SK-N-MC (cell line): ENCODE data around the gene CCDC187.

Experiments used
- EZH2 ChIP-seq: fragments of 200-600 bp; sonication (generic); IDR thresholded peaks from one replicate; pipeline ENCODE4 v1.6.1; 2017; ENCODE audit warnings: antibody characterized with exemption
- POLR2AphosphoS5 ChIP-seq: IDR thresholded peaks from 2 replicates; pipeline ENCODE4 v1.6.1; 2012; ENCODE audit warnings: mild to moderate bottlenecking, low read depth, low read length, borderline replicate concordance

GRCh38 chr9:136260936-136261472, 42.9 kb downstream of the CCDC187 start:
- no peak for TF ChIP-seq POLR2AphosphoS5
- TF ChIP-seq EZH2, result no peak
